Panc1 (cell line): ENCODE results near the gene SPEM2. TPM values are rescaled to one million over a fixed set of nuclear protein-coding genes. Genes with fewer than 3 reads are reported as not detected.

Source experiments
- ATAC-seq: fragments of 200-7000 bp; cut with Tn5 transposase; 2 replicates; pipeline ENCODE4 v1.9.1; 2020; ENCODE audit warnings: mild to moderate bottlenecking, moderate library complexity
- BruUV-seq: library from RNA; stranded (reverse); fragments of 400-500 nt; replicated peaks from 2 replicates; lab custom pipeline; 2021; lab: Mats Ljungman, UMichigan
- CTCF ChIA-PET: fragments of 300-600 bp; sonication (Branson Sonifier 250); formaldehyde crosslinking; loops from one replicate; lab custom pipeline; 2022; ENCODE audit warnings: antibody characterized with exemption; lab: Charles Lee
- POLR2A ChIA-PET: fragments of 300-600 bp; sonication (Branson Sonifier 250); formaldehyde crosslinking; loops from one replicate; lab custom pipeline; 2022; ENCODE audit warnings: antibody characterized with exemption; lab: Charles Lee
- DNase-seq: peaks from one replicate; pipeline ENCODE4 v3.0.0-alpha.2; 2010; ENCODE audit warnings: low read depth, low spot score
- H3K27ac ChIP-seq: 2 replicates; pipeline ENCODE4 v1.5.1; 2011; ENCODE audit warnings: mild to moderate bottlenecking, low read length, inconsistent platforms
- H3K27me3 ChIP-seq: fragments of 200-500 bp; sonication (Bioruptor generic); 2 replicates; pipeline ENCODE4 v1.6.0; 2014; ENCODE audit warnings: low read length, inconsistent platforms; ENCODE audit not compliant: control insufficient read depth, insufficient read depth
- H3K36me3 ChIP-seq: fragments of 200-500 bp; sonication (Bioruptor generic); 2 replicates; pipeline ENCODE4 v1.5.1; 2014; ENCODE audit warnings: inconsistent platforms, mild to moderate bottlenecking, low read length, moderate library complexity; ENCODE audit not compliant: control insufficient read depth, insufficient read depth
- H3K4me1 ChIP-seq: 2 replicates; pipeline ENCODE4 v1.5.1; 2011; ENCODE audit warnings: inconsistent platforms, mild to moderate bottlenecking, low read length, moderate library complexity; ENCODE audit not compliant: control insufficient read depth, insufficient read depth
- H3K4me3 ChIP-seq, 2 experiments: 2 replicates each; pipeline ENCODE4 v1.5.1; 2011 to 2012; ENCODE audit warnings: low read depth in 2 of 2, low read length in 2 of 2, mild to moderate bottlenecking in 2 of 2, inconsistent platforms in 1 of 2, moderate library complexity in 1 of 2
- H3K9me3 ChIP-seq: fragments of 200-500 bp; sonication (Bioruptor generic); 2 replicates; pipeline ENCODE4 v1.5.1; 2014; ENCODE audit warnings: low read depth, mild to moderate bottlenecking, inconsistent platforms, low read length, moderate library complexity; ENCODE audit not compliant: control insufficient read depth, insufficient read depth
- POLR2AphosphoS5 ChIP-seq: IDR thresholded peaks from 2 replicates; pipeline ENCODE4 v1.6.1; 2012; ENCODE audit warnings: mild to moderate bottlenecking, low read depth, low read length, moderate library complexity
- SIN3A ChIP-seq: IDR thresholded peaks from 2 replicates; pipeline ENCODE4 v1.6.1; 2012; ENCODE audit warnings: low read depth, mild to moderate bottlenecking, low read length, moderate library complexity, borderline replicate concordance; ENCODE audit not compliant: insufficient read depth
- TCF7L2 ChIP-seq: IDR thresholded peaks from 2 replicates; pipeline ENCODE4 v1.6.1; 2011; ENCODE audit warnings: mild to moderate bottlenecking, low read depth, low read length, inconsistent platforms
- in situ Hi-C: cut with HindIII; loops from 2 replicates; pipeline ENCODE4 v1.10.0; 2016; ENCODE audit warnings: low sequenced_read_pairs, low pct_unique_long_range_greater_than_20kb
- intact Hi-C: fragments of 100-400 bp; cut with micrococcal nuclease; formaldehyde crosslinking; loops from one replicate; pipeline ENCODE4 v1.10.0; 2022; ENCODE audit not compliant: unreplicated experiment
- total RNA-seq: library from RNA; stranded (reverse); gene quantifications from one replicate; pipeline ENCODE4 v1.2.1, GENCODE V29; 2021; ENCODE audit not compliant: unreplicated experiment
- TF ChIP-seq, protein P1 (sequence below), 2 experiments: IDR thresholded peaks; 2 replicates each; pipeline ENCODE4 v1.6.1; 2011 to 2012; ENCODE audit warnings: low read depth in 2 of 2, control low read depth in 1 of 2, low read length in 1 of 2, mild to moderate bottlenecking in 1 of 2, moderate library complexity in 1 of 2; ENCODE audit not compliant: insufficient read depth in 1 of 2
- TF ChIP-seq, protein P2 (sequence below): fragments of 450-650 bp; IDR thresholded peaks from 2 replicates; pipeline ENCODE4 v1.5.1; 2017; ENCODE audit warnings: mild to moderate bottlenecking

The SPEM2 gene
- total RNA-seq, 1 experiment from 2014 or later, result not detected

DNA sequence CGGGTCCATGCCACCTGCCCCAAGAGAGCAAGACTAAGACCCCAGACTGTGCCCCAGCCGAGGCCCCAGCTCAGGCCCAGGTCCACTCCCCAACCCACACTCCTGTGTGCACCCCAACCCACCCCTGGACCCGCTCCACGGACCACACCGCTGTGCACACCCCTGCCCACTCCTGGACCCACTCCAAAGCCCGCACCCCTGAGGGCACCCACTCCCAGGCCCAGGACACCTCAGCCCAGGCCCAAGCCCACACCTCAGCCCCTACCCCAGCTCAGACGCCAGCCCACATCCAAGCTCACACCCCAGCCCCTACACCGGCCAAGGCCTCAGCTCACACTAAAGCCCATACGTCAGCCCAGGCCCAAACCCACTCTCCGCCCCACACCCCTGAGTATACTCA lies 4.3 kb downstream of the SPEM2 start:
- BruUV-seq, result no TSS peak

DNA sequence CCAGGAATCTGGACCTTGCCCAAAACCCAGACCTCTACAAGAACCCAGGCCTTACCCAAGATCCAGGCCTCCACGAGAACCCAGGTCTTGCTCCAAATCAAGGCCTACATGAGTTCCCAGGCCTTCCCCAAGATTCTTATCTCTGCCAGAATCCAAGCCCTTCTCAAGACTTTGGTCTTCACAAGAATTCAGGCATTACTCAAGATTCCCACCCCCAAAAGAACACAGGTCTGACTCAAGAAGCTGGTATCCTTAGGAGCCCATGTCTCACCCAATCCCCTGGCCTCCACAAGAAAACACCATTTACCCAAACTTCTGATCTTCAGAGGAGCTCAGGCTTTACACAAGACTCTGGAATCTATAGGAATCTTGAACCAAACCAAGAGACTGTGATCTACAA lies 5.8 kb downstream of the SPEM2 start:
- no peak for ATAC-seq
- H3K4me1 ChIP-seq, result no peaks in the 10 kb centered on the region
- CTCF ChIA-PET, result interaction anchor here (0.7 kb wide), 1 partner anchor 14 kb away, joined by 3 read pairs; no protein-coding TSS in a partner anchor
- H3K27me3 ChIP-seq, result no peaks in the 10 kb centered on the region
- H3K4me3 ChIP-seq, result no peak overlapping the region
- POLR2A ChIA-PET, result no interaction called here
- no peak overlapping the region for H3K27ac ChIP-seq
- no peaks in the 10 kb centered on the region for H3K36me3 ChIP-seq
- intact Hi-C loops (loop anchor here (10.0 kb wide), 1 partner anchor 76 kb away; the partner anchor contains the start of genes KCTD11 and TMEM95), in situ Hi-C loops (no loop called here)
- H3K9me3 ChIP-seq, result no peaks in the 10 kb centered on the region
- BruUV-seq, result no TSS peak
- no peak for DNase-seq
- TF ChIP-seq TCF7L2 (no peak), POLR2AphosphoS5 (no peak), SIN3A (no peak)
- TF ChIP-seq, protein P1, sequence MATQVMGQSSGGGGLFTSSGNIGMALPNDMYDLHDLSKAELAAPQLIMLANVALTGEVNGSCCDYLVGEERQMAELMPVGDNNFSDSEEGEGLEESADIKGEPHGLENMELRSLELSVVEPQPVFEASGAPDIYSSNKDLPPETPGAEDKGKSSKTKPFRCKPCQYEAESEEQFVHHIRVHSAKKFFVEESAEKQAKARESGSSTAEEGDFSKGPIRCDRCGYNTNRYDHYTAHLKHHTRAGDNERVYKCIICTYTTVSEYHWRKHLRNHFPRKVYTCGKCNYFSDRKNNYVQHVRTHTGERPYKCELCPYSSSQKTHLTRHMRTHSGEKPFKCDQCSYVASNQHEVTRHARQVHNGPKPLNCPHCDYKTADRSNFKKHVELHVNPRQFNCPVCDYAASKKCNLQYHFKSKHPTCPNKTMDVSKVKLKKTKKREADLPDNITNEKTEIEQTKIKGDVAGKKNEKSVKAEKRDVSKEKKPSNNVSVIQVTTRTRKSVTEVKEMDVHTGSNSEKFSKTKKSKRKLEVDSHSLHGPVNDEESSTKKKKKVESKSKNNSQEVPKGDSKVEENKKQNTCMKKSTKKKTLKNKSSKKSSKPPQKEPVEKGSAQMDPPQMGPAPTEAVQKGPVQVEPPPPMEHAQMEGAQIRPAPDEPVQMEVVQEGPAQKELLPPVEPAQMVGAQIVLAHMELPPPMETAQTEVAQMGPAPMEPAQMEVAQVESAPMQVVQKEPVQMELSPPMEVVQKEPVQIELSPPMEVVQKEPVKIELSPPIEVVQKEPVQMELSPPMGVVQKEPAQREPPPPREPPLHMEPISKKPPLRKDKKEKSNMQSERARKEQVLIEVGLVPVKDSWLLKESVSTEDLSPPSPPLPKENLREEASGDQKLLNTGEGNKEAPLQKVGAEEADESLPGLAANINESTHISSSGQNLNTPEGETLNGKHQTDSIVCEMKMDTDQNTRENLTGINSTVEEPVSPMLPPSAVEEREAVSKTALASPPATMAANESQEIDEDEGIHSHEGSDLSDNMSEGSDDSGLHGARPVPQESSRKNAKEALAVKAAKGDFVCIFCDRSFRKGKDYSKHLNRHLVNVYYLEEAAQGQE (IDR thresholded peaks at IDR 0.05; ENCODE audit: insufficient read depth in 1 of 2, low read depth in 2 of 2, low read length in 1 of 2), result no peak
- TF ChIP-seq, protein P2, sequence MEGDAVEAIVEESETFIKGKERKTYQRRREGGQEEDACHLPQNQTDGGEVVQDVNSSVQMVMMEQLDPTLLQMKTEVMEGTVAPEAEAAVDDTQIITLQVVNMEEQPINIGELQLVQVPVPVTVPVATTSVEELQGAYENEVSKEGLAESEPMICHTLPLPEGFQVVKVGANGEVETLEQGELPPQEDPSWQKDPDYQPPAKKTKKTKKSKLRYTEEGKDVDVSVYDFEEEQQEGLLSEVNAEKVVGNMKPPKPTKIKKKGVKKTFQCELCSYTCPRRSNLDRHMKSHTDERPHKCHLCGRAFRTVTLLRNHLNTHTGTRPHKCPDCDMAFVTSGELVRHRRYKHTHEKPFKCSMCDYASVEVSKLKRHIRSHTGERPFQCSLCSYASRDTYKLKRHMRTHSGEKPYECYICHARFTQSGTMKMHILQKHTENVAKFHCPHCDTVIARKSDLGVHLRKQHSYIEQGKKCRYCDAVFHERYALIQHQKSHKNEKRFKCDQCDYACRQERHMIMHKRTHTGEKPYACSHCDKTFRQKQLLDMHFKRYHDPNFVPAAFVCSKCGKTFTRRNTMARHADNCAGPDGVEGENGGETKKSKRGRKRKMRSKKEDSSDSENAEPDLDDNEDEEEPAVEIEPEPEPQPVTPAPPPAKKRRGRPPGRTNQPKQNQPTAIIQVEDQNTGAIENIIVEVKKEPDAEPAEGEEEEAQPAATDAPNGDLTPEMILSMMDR, result no peak

More for the DNA sequence above, 4.3 kb downstream of the SPEM2 start:
- no peaks in the 10 kb centered on the region for H3K9me3 ChIP-seq
- H3K27me3 ChIP-seq, result no peaks in the 10 kb centered on the region
- in situ Hi-C loops (no loop called here), intact Hi-C loops (loop anchor here (10.0 kb wide), 1 partner anchor 75 kb away; the partner anchor contains the start of genes KCTD11 and TMEM95)
- TF ChIP-seq, protein P2, result no peak
- TF ChIP-seq TCF7L2 (no peak), POLR2AphosphoS5 (no peak), SIN3A (no peak)
- TF ChIP-seq, protein P1 (IDR thresholded peaks at IDR 0.05; ENCODE audit: insufficient read depth in 1 of 2, low read depth in 2 of 2, low read length in 1 of 2), result no peak
- no peak overlapping the region for H3K4me3 ChIP-seq
- no peaks in the 10 kb centered on the region for H3K4me1 ChIP-seq
- H3K36me3 ChIP-seq, result no peaks in the 10 kb centered on the region
- ChIA-PET CTCF (no interaction called here), POLR2A (no interaction called here)
- H3K27ac ChIP-seq, result no peak overlapping the region
- ATAC-seq, result no peak
- no peak for DNase-seq
